H9 (cell line): Measurements from ENCODE around the gene KIFC3. TPM values are rescaled to one million over a fixed set of nuclear protein-coding genes. Genes with fewer than 3 reads are reported as not detected.
A peak's percentile ranks its signal among the peaks of the same experiment; 100 is the strongest.

Experiments
- DNase-seq: peaks from one replicate; pipeline ENCODE4 v3.0.0-alpha.2; 2017
- H2AFZ ChIP-seq: one replicate; pipeline ENCODE4 v1.6.1; 2013; ENCODE audit warnings: mild to moderate bottlenecking, low read length, control low read depth, moderate library complexity
- H2AK5ac ChIP-seq: 2 replicates; pipeline ENCODE4 v1.6.1; 2013; ENCODE audit warnings: low read length, control low read depth, mixed read lengths; ENCODE audit not compliant: insufficient read length
- H2BK120ac ChIP-seq: one replicate; pipeline ENCODE4 v1.6.1; 2013; ENCODE audit warnings: low read depth, mild to moderate bottlenecking, low read length, control low read depth, inconsistent platforms; ENCODE audit not compliant: poor library complexity, severe bottlenecking
- H2BK12ac ChIP-seq: 2 replicates; pipeline ENCODE4 v1.6.1; 2013; ENCODE audit warnings: low read length, control low read depth, mixed read lengths, low read depth; ENCODE audit not compliant: insufficient read length
- H2BK15ac ChIP-seq: 2 replicates; pipeline ENCODE4 v1.6.1; 2013; ENCODE audit warnings: low read depth, low read length, control low read depth
- H2BK20ac ChIP-seq: one replicate; pipeline ENCODE4 v1.6.1; 2013; ENCODE audit warnings: low read depth, mild to moderate bottlenecking, low read length, control low read depth, inconsistent platforms; ENCODE audit not compliant: poor library complexity, severe bottlenecking
- H2BK5ac ChIP-seq: 2 replicates; pipeline ENCODE4 v1.6.1; 2013; ENCODE audit warnings: low read length, control low read depth, mixed read lengths; ENCODE audit not compliant: insufficient read length
- H3K14ac ChIP-seq: 2 replicates; pipeline ENCODE4 v1.6.1; 2013; ENCODE audit warnings: low read length, control low read depth; ENCODE audit not compliant: insufficient read depth
- H3K18ac ChIP-seq: 2 replicates; pipeline ENCODE4 v1.6.1; 2013; ENCODE audit warnings: low read depth, mild to moderate bottlenecking, mixed read lengths, low read length, control low read depth; ENCODE audit not compliant: insufficient read length
- H3K23ac ChIP-seq: 2 replicates; pipeline ENCODE4 v1.6.1; 2013; ENCODE audit warnings: low read length, control low read depth, mixed read lengths, low read depth; ENCODE audit not compliant: insufficient read length
- H3K23me2 ChIP-seq: 2 replicates; pipeline ENCODE4 v1.6.1; 2013; ENCODE audit warnings: low read depth, mild to moderate bottlenecking, mixed read lengths, low read length, control low read depth; ENCODE audit not compliant: insufficient read length, poor library complexity, severe bottlenecking
- H3K27ac ChIP-seq: 2 replicates; pipeline ENCODE4 v1.5.1; 2013; ENCODE audit warnings: low read length, control low read depth, mixed read lengths, low read depth; ENCODE audit not compliant: insufficient read length
- H3K27me3 ChIP-seq: 2 replicates; pipeline ENCODE4 v1.6.1; 2013; ENCODE audit warnings: low read length, control low read depth, inconsistent platforms; ENCODE audit not compliant: insufficient read depth
- H3K4ac ChIP-seq: 2 replicates; pipeline ENCODE4 v1.6.1; 2013; ENCODE audit warnings: low read depth, mild to moderate bottlenecking, control low read depth, inconsistent platforms, low read length, moderate library complexity
- H3K4me1 ChIP-seq: 2 replicates; pipeline ENCODE4 v1.6.1; 2013; ENCODE audit warnings: low read length, control low read depth, inconsistent platforms; ENCODE audit not compliant: insufficient read depth
- H3K4me2 ChIP-seq: 2 replicates; pipeline ENCODE4 v1.6.1; 2013; ENCODE audit warnings: low read length, control low read depth, mixed read lengths; ENCODE audit not compliant: insufficient read length, insufficient read depth
- H3K56ac ChIP-seq: 2 replicates; pipeline ENCODE4 v1.6.1; 2013; ENCODE audit warnings: low read depth, mild to moderate bottlenecking, mixed read lengths, low read length, control low read depth; ENCODE audit not compliant: insufficient read length
- H3K79me1 ChIP-seq: 2 replicates; pipeline ENCODE4 v1.6.1; 2013; ENCODE audit warnings: low read depth, mild to moderate bottlenecking, moderate library complexity, low read length, control low read depth, inconsistent platforms; ENCODE audit not compliant: insufficient read depth, poor library complexity, severe bottlenecking
- H3K79me2 ChIP-seq: 2 replicates; pipeline ENCODE4 v1.6.1; 2013; ENCODE audit warnings: low read length, control low read depth, inconsistent platforms; ENCODE audit not compliant: insufficient read depth
- H3K9ac ChIP-seq: 2 replicates; pipeline ENCODE4 v1.6.1; 2013; ENCODE audit warnings: low read length, control low read depth, mixed read lengths; ENCODE audit not compliant: insufficient read length; ENCODE audit errors: extremely low read depth
- H3K9me3 ChIP-seq: one replicate; pipeline ENCODE4 v1.6.1; 2013; ENCODE audit warnings: low read depth, low read length, inconsistent platforms; ENCODE audit not compliant: control insufficient read depth
- H3T11ph ChIP-seq: one replicate; pipeline ENCODE4 v1.6.1; 2013; ENCODE audit warnings: mild to moderate bottlenecking, low read length, control low read depth, inconsistent platforms
- H4K20me1 ChIP-seq: one replicate; pipeline ENCODE4 v1.6.1; 2013; ENCODE audit not compliant: control insufficient read depth, insufficient read length, insufficient read depth
- H4K5ac ChIP-seq: 2 replicates; pipeline ENCODE4 v1.6.1; 2013; ENCODE audit warnings: low read depth, mild to moderate bottlenecking, mixed read lengths, low read length, control low read depth; ENCODE audit not compliant: insufficient read length
- H4K8ac ChIP-seq: replicated peaks from 2 replicates; pipeline ENCODE4 v1.6.1; 2013; ENCODE audit warnings: low read length, control low read depth, mixed read lengths, low read depth; ENCODE audit not compliant: insufficient read length
- H4K91ac ChIP-seq: 2 replicates; pipeline ENCODE4 v1.6.1; 2013; ENCODE audit warnings: low read depth, mild to moderate bottlenecking, moderate library complexity, mixed read lengths, low read length, control low read depth; ENCODE audit not compliant: insufficient read length
- H3K27ac Mint-ChIP-seq, 3 experiments: 2 replicates in 2 of 3; 3 replicates in 1 of 3; pipeline ENCODE4 v1.8.0; 2020 to 2021; ENCODE audit warnings: mixed read lengths in 3 of 3, mild to moderate bottlenecking in 1 of 3, moderate library complexity in 1 of 3
- H3K27me3 Mint-ChIP-seq: 2 replicates; pipeline ENCODE4 v1.8.0; 2021; ENCODE audit warnings: low read depth, mild to moderate bottlenecking, moderate library complexity, mixed read lengths
- H3K36me3 Mint-ChIP-seq, 3 experiments: 2 replicates in 2 of 3; 3 replicates in 1 of 3; pipeline ENCODE4 v1.8.0; 2020 to 2021; ENCODE audit warnings: low read depth in 3 of 3, mixed read lengths in 3 of 3; ENCODE audit not compliant: insufficient read depth in 1 of 3
- H3K4me1 Mint-ChIP-seq, 2 experiments: 2 replicates each; pipeline ENCODE4 v1.8.0; 2020; ENCODE audit warnings: mixed read lengths in 2 of 2
- H3K4me3 Mint-ChIP-seq, 2 experiments: 2 replicates in 1 of 2; 3 replicates in 1 of 2; pipeline ENCODE4 v1.8.0; 2020 to 2021; ENCODE audit warnings: mild to moderate bottlenecking in 2 of 2, mixed read lengths in 2 of 2, moderate library complexity in 1 of 2
- H3K9me3 Mint-ChIP-seq, 2 experiments: 2 replicates in 1 of 2; 3 replicates in 1 of 2; pipeline ENCODE4 v1.8.0; 2020; ENCODE audit warnings: mild to moderate bottlenecking in 2 of 2, mixed read lengths in 2 of 2, moderate library complexity in 1 of 2
- CTCF ChIP-seq: fragments of 200-600 bp; sonication (generic); conservative IDR thresholded peaks from 3 replicates; pipeline ENCODE4 v1.8.0; 2021; ENCODE audit warnings: antibody characterized with exemption, mild to moderate bottlenecking
- WGBS: extraction: QIAGEN DNeasy Blood & Tissue Kit; methylation state at CpG from one replicate; pipeline ENCODE4 v1.1.7; 2013; ENCODE audit warnings: missing lambda C conversion rate, low lambda C conversion rate, mixed read lengths; ENCODE audit not compliant: insufficient read length; ENCODE audit errors: extremely low coverage; 5-methylcytosine and 5-hydroxymethylcytosine counted together
- total RNA-seq: library from RNA; stranded (reverse); gene quantifications from 2 replicates; pipeline ENCODE4 v1.2.1, GENCODE V29; 2021

The KIFC3 gene
- total RNA-seq, 1 experiment from 2014 or later: 5.0 TPM

DNA sequence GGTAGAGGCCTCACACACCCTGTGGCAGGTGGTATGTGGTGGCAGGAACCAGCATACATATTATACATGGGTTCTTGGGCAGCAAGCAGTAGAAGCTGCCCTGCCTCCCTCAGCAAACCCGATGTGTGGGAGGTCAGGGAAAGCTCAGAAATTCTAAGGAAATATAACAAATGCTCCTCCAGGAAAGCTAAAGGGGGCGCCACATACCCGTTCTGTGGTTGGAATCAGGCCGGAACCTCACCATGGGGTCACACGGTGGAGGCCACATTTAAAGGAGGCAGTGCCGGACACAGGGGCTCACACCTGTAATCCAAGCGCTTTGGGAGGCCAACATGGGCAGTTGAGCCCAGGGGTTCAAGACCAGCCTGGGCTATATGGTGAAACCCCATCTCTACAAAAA is 79.1 kb downstream of the KIFC3 start:
- no peak overlapping the region for H3K27ac Mint-ChIP-seq

More for the DNA sequence above, 79.1 kb downstream of the KIFC3 start:
- peak; percentile 70 for TF ChIP-seq CTCF
- H3K4me1 ChIP-seq: no peaks in the 10 kb centered on the region
- no peak overlapping the region for H2BK20ac ChIP-seq
- H4K91ac ChIP-seq: no peak overlapping the region
- no peak overlapping the region for H4K5ac ChIP-seq
- H3K4me2 ChIP-seq: no peak overlapping the region
- no peak overlapping the region for H2BK5ac ChIP-seq
- no CpG with 5 or more reads among the region's 7 CpGs for WGBS
- H4K20me1 ChIP-seq: no peaks in the 10 kb centered on the region
- no peaks in the 10 kb centered on the region for H3K79me2 ChIP-seq
- H2AFZ ChIP-seq: no peak overlapping the region
- H3K23me2 ChIP-seq: no peaks in the 10 kb centered on the region
- no peak overlapping the region for H3K9ac ChIP-seq
- no peak overlapping the region for H2AK5ac ChIP-seq
- no peak overlapping the region for H3K4ac ChIP-seq
- H3K27me3 ChIP-seq: no peaks in the 10 kb centered on the region
- no peak overlapping the region for H3K18ac ChIP-seq
- no peak overlapping the region for H4K8ac ChIP-seq
- H3K27ac ChIP-seq: no peak overlapping the region
- Mint-ChIP-seq H3K27me3 (no peaks in the 10 kb centered on the region; the same call in 1 of the 2 replicates), H3K4me1 (0 out of 4 replicates have a peak, but pooled peaks cover 0 to 3% of the 10 kb centered on the region in 2 experiments), H3K9me3 (no peaks in the 10 kb centered on the region), H3K4me3 (no peak overlapping the region), H3K36me3 (no peaks in the 10 kb centered on the region)
- H2BK15ac ChIP-seq: no peak overlapping the region
- no peak overlapping the region for H3T11ph ChIP-seq
- no peak overlapping the region for H3K23ac ChIP-seq
- peak; percentile 73 for DNase-seq
- no peak overlapping the region for H3K56ac ChIP-seq
- H3K9me3 ChIP-seq: no peaks in the 10 kb centered on the region
- H2BK12ac ChIP-seq: no peak overlapping the region
- no peak overlapping the region for H3K14ac ChIP-seq
- no peak overlapping the region for H2BK120ac ChIP-seq
- no peaks in the 10 kb centered on the region for H3K79me1 ChIP-seq
